Activated gamma-delta T cell treated with Interleukin-2 at 50 U/mL for 16 hours (primary cell): ENCODE results near the gene EPHA3.

Experiments
- DNase-seq: peaks from one replicate; pipeline ENCODE4 v3.0.0-alpha.2; 2020

Gene EPHA3

GRCh38 chr3:89154416-89154815 lies 47.0 kb downstream of the EPHA3 start:
- no peak for DNase-seq

GRCh38 chr3:89155811-89156210 lies 48.4 kb downstream of the EPHA3 start:
- no peak for DNase-seq

- no peak for DNase-seq
Measured at GRCh38 chr3:89157575-89157974, 50.2 kb downstream of the EPHA3 start.

- DNase-seq, result no peak
Measured at GRCh38 chr3:89159605-89160004, 52.2 kb downstream of the EPHA3 start.

- no peak for DNase-seq
Measured at GRCh38 chr3:89164774-89165173, 57.4 kb downstream of the EPHA3 start.

GRCh38 chr3:89165636-89166263 lies 58.3 kb downstream of the EPHA3 start:
- DNase-seq, result no peak

GRCh38 chr3:89171687-89172545 lies 64.5 kb downstream of the EPHA3 start:
- no peak for DNase-seq

GRCh38 chr3:89173546-89173945 lies 66.1 kb downstream of the EPHA3 start:
- no peak for DNase-seq

- DNase-seq, result no peak
Measured at GRCh38 chr3:89179355-89180001, 72.1 kb downstream of the EPHA3 start.

- no peak for DNase-seq
Measured at GRCh38 chr3:89180334-89180733, 72.9 kb downstream of the EPHA3 start.

- no peak for DNase-seq
Measured at GRCh38 chr3:89182056-89182455, 74.6 kb downstream of the EPHA3 start.

GRCh38 chr3:89184151-89184995 lies 77.0 kb downstream of the EPHA3 start:
- no peak for DNase-seq

GRCh38 chr3:89186456-89186855 lies 79.0 kb downstream of the EPHA3 start:
- no peak for DNase-seq

GRCh38 chr3:89198591-89198990 lies 91.2 kb downstream of the EPHA3 start:
- no peak for DNase-seq

- DNase-seq, result no peak
Measured at GRCh38 chr3:89212619-89213018, 105.2 kb downstream of the EPHA3 start.

GRCh38 chr3:89216016-89216739 lies 108.8 kb downstream of the EPHA3 start:
- DNase-seq, result no peak

GRCh38 chr3:89217148-89217685 lies 109.8 kb downstream of the EPHA3 start:
- DNase-seq, result no peak

- no peak for DNase-seq
Measured at GRCh38 chr3:89221924-89222323, 114.5 kb downstream of the EPHA3 start.

GRCh38 chr3:89223188-89223587 lies 115.8 kb downstream of the EPHA3 start:
- DNase-seq, result no peak

GRCh38 chr3:89227218-89227617 lies 119.8 kb downstream of the EPHA3 start:
- DNase-seq, result no peak

- DNase-seq, result no peak
Measured at GRCh38 chr3:89227634-89228033, 120.2 kb downstream of the EPHA3 start.

GRCh38 chr3:89232155-89232554 lies 124.7 kb downstream of the EPHA3 start:
- DNase-seq, result no peak
